Body of pancreas (tissue), 4 donors: Measurements from ENCODE around the gene SRSF7.

Experiments used
- POLR2A ChIP-seq, 3 donors: fragments of 450-650 bp; IDR thresholded peaks; one replicate each; pipeline ENCODE4 v1.6.1; 2016; ENCODE audit warnings: antibody characterized with exemption in 3 of 3, mild to moderate bottlenecking in 2 of 3
- TF ChIP-seq, protein P1 (sequence below), 7 experiments: fragments of 450-650 bp in 4 of 7; fragments of 200-600 bp in 3 of 7; sonication (generic) in 3 of 7; IDR thresholded peaks; one replicate each; pipeline ENCODE4 v1.5.1; 2016 to 2019; ENCODE audit warnings: antibody characterized with exemption in 7 of 7

- TF ChIP-seq, protein P1, sequence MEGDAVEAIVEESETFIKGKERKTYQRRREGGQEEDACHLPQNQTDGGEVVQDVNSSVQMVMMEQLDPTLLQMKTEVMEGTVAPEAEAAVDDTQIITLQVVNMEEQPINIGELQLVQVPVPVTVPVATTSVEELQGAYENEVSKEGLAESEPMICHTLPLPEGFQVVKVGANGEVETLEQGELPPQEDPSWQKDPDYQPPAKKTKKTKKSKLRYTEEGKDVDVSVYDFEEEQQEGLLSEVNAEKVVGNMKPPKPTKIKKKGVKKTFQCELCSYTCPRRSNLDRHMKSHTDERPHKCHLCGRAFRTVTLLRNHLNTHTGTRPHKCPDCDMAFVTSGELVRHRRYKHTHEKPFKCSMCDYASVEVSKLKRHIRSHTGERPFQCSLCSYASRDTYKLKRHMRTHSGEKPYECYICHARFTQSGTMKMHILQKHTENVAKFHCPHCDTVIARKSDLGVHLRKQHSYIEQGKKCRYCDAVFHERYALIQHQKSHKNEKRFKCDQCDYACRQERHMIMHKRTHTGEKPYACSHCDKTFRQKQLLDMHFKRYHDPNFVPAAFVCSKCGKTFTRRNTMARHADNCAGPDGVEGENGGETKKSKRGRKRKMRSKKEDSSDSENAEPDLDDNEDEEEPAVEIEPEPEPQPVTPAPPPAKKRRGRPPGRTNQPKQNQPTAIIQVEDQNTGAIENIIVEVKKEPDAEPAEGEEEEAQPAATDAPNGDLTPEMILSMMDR (IDR thresholded peaks at IDR 0.05) = no peak
- no peak for TF ChIP-seq POLR2A (IDR thresholded peaks at IDR 0.05)
These were observed 4.1 kb downstream of the SRSF7 start for GRCh38 chr2:38747007-38747424.
